GM19397 (cell line): ENCODE measurements around the gene CDK8.
A peak's percentile ranks its signal among the peaks of the same experiment; 100 is the strongest.

ENCODE experiments used
- ATAC-seq: cut with Tn5 transposase; IDR thresholded peaks from one replicate; pipeline ENCODE4 v1.9.1; 2021; ENCODE audit warnings: mild to moderate bottlenecking, moderate library complexity; ENCODE audit not compliant: unreplicated experiment

CDK8 gene

DNA sequence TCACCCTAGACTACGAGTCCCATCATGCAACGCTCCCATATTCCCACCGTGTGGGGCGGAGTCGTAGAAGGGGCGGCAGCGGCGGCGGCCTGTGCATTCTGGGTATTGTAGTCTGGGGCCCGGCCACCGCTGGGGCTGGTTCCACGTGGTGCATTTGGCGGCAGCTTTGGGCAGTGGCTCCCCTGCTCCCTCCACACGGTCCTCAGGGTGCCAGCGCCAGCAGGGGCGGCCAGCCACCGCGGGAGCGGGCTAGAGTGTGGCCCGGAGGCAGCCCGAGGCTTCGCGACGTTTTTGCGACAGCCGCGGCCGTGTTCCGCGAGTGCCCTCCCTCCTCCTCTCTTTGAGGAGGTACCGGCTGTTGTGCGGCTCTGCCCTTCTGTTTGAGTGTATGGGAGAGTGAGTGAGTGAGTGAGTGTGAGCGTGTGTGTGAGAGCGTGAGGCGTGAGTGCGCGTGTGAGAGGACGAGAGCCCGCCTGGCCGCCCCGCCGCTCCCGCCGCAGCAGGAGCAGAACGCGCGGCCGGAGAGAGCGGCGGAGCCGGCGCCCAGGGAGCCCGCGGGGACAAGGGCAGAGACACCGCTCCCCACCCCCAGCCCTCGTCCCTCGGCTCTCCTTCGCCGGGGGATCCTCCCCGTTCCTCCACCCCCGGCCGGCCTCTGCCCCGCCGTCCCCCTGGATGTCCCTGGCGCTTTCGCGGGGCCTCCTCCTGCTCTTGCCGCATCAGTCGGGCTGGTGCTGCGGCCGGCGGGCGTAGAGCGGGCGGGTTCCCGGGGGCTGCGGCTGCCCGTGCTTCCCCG lies at the start of gene CDK8:
CDK8 (plus strand) TSS at position 343 of the 796 bp plus-strand sequence. CDS start 513 bp downstream, outside the sequence.
- peak; percentile 86 for ATAC-seq

DNA sequence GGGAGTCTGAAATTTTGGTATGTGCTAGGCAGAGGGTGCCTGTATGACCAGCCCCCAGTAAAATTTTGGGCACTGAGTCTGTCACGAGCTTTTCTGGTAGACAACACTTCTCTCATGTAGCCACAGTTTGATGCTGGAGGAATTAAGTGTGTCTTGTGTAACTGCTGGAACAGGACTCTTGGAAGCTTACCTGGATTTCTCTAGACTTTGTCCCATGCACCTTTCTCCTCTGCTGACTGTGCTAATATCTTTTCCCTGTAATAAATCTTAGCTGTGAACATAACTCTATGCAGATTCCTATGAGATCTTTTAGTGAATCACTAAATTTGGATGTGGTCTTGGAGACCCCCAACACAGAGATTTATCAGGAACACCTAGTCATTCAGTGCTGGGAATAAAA lies 45.6 kb upstream of the CDK8 start:
- no peak for ATAC-seq

DNA sequence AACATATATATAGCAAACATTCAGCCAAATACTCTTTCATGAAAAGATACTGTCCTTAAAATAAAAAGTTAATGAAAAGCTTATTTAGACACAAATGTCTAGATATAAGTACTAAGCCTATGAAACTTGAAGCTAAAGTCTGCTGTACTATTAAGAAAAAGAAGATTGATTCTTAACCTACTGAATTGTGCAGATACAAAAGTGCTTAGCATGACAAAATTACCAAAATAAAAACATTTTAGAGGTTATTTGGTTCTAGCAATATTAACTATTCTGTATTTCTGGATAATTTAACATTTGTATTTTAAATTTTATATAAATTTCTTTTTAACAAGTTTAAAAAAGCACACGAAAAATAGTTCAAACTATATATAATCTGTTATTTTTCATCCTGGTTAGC lies 40.6 kb upstream of the CDK8 start:
- no peak for ATAC-seq

DNA sequence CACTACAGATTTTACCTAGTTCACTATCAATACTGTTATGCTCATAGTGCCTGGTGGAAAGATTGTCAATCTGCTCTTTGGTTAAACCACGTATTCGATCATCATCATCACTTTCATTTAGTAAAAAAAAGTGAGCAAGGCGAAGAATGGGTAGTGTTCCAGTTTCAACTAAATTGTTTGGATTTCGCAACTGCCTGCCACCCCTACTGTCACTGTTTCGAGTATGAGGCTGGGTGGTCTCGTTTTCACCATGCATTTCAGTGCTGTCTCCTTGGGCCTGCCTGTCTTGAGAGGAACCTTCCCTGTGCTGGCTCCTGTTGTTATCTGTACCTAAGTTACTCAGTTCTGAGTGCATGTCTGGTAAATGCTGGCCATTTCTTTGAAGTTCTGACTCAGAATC lies 39.9 kb upstream of the CDK8 start:
- no peak for ATAC-seq

DNA sequence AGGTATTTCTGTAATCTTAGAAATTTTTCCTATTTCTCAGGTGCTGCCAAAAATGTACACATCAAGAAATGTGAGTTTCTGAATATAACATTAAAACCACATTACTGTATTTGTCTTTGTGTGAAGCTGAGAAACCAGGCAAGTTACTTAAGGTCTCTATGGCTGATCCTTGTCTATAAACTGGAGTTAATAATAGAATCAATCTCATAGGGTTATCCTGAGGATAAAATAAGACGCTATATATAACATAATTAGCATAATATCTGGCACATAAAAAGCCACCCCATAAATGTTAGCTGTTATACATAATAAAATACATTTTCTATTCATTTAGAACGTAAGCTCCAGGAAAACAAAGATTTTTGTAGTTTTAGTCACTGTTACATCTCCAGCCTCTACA lies 37.9 kb upstream of the CDK8 start:
- ATAC-seq: no peak

DNA sequence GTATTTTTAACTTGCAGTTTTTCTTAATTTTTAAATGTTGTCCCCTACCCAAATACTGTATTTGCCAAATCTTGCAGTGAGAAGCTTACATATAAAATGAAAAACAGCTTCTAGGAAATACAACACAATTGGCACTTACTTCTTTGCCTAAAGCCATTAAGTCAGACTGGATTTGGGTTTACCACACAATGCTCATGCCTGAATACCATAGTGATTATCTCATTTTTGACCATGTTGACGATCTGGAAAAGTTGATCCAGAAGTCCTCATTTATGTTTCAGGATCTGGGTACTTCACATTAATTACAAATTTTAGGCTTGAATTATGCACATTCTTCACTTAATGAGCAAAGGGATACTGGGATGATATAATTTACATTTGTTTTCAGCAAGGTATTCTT lies 34.2 kb upstream of the CDK8 start:
- ATAC-seq: no peak

DNA sequence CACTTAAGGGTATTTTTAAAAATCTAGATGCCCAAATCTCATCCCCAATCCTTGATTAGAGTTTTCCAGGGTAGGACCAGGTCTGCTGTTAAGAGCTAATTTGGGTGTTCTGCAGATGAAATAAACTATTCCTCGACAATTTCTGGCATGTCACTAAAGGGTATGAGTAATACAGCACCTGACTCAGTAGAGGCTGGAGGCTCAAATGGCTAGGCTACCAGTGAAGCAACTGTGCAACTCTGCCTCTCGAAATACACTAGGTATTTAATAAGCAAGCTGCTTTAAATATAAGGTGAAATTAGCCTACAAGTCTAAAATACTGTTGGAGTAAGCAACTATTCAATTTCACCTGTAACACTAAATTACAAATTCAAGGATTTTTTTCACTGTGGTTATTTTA lies 33.4 kb upstream of the CDK8 start:
- ATAC-seq: no peak

DNA sequence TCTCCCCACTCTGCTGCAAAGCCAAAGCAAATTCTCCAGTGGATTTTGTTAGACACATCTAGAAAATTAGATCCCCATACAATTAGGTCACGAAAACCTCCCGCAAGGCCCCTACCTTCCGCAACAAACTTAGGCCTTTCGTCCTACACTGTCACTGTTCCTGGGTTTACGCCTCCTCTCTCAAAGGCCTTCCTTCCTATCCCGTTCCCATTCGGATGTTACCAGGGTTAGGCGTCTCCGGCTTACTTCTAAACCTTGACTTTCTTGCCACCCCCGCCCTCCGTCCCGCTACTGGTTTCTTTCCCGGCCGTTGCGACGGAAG lies 32.6 kb upstream of the CDK8 start:
- ATAC-seq: no peak

DNA sequence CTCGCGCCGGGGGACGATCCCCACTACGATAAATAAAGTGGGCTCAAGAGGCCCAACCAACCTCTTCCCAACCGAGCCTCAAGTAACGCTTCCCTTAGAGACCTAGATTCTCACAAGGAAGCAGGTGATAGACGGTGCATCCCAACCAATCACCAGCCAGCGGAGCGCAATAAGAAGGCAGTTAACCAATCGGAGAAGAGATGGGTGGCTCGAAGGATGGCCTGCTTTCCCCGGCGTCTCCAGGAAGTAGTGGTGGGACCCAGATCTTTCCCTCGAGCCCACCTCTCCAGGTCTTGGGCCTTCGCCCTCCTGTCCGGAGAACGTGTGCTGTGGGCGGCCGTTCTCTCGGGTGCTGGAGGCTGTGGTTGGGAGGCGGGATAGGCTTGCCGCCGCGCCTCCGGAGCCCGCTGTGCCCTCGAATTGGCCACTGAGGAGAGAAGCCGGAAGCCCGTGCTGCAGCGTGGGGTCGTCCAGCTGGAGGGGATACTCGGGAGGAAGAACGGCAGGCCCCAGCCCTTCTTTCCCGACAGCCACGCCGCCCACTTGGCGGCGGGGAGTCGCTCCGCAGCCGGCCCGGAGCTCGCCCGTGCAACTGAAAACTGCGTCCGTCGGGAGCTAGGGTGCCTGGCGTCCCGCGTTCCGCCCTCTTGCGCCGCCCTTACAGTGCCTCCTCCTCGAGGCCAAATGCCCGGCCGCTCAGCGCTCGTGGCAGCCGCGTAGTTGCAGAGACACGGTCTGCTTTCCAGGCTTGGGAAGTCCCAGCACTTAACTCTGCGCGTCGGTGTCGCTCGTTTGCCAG lies 32.0 kb upstream of the CDK8 start, which contains the start of gene RNF6:
RNF6 (minus strand) TSS at position 594 of the 799 bp plus-strand sequence. CDS start 2,665 bp downstream, outside the sequence.
- ATAC-seq: peak; percentile 96

DNA sequence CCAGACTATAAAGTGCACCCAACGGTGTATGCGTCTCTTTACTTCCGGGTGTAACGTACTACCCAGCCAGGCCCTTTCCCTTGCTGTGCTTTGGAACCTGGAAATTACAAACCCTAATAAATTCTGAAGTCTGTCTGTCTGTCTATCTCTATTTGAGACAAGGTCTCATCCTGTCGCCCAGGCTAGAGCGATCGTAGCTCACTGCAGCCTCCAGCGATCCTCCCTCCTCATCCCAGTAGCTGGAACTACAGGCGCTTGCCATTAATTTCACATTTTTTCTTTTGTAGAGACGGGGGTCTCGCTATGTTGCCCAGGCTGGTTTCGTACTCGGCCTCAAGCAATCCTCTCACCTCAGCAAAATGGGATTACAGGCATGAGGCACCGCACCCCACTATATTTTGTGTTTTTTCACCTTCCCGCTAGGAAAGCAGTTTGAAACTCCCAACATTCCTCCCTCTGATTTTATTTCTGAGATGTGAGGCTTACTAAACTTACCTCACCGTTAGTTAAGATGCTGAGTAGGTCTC lies 31.3 kb upstream of the CDK8 start:
- peak; percentile 43 for ATAC-seq

DNA sequence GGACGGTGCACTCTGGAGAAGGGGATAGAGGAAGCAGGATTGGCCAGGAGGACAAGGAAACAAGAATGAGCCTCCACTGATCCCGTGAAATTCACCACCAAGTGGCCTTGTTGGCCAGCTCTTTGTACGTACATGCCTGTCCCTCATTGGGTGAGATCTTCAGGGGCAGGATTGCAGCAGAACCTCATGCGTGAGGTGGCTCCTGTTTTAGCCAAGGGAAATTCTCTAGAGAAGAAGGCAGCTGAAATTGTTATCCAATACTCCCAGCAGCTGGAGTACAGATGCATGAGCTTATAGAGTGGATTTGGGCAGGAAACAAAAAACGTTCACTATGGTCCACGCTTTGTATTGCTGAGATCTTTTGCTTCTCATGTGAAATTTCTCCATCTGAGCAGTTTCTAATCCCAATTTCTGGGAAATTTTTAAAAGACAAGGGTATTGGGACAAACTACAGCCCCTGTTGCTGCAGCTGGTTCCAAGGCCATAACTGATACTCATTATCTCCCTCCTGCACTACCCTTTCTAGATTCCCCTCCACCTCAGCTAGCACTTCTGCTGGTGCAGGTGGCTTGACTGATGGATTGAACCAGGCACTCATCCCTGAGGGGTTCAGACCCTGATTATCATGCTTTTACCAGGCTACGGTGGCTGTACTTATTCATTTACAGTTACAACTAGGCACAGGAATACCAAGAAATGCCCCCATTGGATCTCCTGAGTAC lies 27.9 kb upstream of the CDK8 start:
- ATAC-seq: no peak

DNA sequence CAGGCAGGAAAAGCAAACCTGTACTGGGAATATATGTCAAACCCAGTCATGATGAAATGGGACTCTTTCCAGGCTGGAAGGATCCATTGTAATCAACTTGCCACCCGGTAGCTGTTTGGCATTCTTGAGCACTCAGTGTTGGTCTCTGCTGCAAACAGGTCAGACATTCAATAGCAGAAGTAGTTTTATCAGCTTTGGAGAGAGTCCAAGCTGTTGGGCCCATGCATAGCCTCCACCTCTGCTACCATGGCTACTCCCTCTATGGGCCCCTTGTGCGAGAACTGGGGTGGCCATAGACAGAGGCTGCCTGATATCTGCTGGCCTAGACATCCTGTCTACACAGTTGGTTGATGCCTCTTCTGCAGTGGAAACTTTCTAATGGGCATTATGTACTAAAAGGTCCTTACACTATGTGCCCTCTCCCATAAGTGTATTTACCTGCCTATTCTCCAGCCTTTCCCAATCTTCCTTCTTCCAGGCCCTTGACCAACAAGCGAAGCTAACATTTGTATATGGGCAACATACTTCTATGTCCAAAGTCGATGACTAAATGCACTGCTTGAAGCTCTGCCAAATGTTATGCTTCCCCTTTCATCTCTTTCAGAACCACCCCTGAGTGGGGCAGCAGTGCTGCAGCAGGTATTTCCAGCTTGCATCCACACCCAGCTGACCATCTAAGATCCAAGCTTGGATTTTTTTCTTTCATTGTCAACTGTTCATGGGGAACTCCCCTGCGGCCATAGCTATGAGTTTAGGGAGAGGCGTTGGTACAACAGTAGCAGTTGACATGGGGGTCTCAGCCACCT lies 26.6 kb upstream of the CDK8 start:
- ATAC-seq: no peak

DNA sequence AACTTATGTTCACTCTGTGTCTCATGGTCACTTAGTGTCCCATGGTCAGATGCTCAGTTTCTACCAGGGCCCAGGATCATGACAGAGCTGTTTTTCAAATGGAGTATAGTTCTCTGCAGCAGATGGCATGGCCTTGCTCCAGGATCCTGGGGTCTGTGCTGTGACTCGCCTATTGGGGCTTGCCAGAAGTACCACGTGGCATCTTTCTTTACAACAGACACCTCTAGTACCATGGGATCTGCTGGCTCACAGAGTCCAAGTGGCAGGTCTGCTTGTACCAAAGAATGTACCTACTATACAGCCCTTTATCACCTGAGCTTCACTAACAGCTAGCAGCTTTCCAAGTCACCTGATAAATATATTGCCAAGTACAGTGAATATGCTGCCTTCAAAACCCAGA lies 25.8 kb upstream of the CDK8 start:
- no peak for ATAC-seq

DNA sequence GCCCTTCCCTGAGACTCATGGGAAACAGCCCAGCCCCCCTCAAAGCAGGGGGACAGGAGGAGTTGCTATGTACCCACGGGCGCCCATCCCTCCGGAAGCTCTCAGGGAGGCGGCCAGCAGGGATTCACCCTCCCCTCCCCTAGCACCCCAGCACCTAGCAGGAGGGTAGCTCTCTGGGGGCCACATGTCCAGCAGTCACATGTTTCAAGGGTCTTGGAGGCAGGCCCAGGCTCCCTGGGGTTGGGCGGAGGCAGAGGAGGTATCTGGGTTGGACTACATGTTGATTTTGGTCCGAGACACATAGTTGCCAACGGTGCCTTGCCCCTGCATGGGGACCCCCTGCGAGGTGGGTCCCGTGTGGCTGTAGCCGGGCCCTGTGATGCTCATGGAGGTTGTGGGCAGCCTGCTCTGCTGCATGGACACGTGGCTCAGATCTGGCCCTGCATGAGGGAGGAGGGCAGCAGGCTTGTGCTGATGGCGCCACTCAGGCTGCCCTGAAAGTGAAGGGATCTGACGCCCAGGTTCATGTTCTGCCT lies 24.8 kb upstream of the CDK8 start:
- no peak for ATAC-seq

DNA sequence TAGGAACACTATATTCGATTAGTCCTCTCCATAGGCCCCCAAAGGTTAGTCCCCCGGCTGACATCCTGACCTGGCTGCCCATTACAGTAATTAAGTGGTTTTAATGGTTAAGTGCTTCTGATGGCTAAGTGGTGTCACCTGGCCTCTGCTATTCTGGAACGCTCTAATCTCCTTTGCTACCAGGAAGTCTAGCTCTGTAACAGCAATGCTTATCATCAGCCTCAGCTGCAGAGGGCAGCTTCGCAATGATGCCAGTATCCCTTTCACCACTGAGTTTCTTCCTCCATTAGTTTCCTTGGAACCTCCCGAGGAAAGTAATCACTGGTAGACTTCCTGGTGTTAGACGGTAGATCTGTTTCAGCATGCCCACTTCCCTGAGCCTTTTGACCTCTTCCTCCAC lies 23.2 kb upstream of the CDK8 start:
- ATAC-seq: no peak

DNA sequence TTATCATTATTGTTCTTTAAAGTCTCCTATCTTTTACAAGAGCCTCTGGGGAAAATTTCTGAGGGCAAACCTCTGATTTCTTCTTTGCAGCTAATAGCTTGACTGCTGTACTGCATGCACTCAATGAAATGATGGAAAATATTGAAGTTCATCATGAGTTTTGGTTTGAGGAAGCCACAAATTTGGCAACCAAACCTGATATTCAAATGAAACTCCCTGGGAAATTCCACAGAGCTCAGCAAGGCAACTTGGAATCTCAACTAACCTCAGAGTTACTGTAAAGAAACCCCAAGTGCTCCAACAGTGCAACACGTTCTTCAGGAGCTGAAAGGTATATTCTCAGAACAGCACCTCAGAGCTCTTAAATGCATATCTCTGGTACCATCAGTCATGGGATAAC lies 17.6 kb upstream of the CDK8 start:
- no peak for ATAC-seq

DNA sequence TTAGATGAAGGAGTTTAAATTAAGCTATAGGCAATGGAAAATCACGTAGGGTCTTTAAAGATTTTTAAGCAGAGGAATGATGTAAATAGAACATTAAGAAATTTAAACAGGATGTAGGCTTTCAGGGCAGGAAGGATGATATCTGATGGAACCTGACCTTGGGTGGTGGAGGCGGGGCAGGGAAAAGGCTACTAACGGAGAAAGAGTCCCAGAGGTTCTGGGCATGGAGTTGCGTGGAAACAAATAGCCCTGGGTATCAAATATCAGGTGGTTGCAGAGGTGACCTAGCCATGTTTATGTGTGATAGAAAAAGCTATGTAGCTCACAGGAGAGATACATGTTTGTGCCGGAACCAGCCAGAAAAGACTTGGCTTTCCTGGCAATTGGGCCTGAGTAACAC lies 7.8 kb upstream of the CDK8 start:
- ATAC-seq: no peak

DNA sequence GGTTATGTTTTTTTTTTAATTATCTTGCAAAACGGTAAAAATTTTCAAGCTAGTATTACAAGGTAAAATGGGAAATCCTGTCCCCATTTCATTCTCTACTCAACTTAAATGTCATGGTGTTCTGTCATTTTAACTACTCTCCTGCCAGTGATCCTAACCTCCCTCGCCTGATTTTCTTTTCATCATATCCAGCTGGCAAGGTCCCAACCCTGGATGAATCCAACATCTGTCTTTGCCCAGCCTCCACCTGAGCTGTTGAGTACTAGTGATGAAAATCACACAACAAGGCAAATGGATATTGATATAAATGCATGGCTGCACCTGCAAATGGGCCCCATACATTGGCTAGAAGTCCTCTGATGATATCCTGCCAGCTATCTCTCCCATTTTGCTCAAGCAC lies 6.9 kb upstream of the CDK8 start:
- no peak for ATAC-seq

DNA sequence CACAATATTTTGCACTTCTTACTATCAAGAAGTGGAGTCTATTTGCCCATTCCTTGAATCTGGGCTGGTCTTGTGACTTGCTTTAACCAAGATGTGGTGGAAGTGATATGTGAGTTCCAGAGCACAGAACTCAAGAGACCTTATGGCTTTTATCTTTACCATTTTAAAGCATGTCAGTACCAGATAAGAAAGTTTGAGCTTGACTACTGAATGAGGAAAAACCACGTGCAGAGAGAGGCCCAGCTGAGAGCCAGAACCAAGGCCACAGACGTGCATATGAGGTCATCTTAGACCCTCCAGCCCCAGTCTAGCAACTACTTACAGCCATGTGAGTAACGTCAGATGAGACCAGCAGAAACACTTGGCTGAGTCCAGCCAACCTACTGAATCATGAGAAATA lies 6.3 kb upstream of the CDK8 start:
- ATAC-seq: no peak

DNA sequence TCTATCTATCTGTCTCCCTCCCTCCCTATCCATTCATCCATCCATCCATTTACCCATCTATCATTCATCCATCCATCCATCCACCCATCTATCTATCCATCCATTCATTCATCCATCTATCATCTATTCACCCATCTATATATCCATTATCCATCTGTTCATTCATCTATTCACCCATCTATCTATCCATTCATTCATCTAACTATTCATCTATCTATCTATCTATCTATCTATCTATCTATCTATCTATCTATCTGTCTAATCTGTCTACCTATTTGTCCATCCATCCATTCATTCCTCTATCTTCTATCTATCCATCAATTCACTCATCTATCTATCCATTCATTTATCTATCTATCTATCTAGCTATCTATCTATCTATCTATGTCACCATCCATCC lies 4.4 kb upstream of the CDK8 start:
- ATAC-seq: no peak
